GM19468 (cell line): ENCODE measurements around the gene DCC.

Source experiments
- ATAC-seq: cut with Tn5 transposase; IDR thresholded peaks from one replicate; pipeline ENCODE4 v1.9.1; 2021; ENCODE audit warnings: mild to moderate bottlenecking, moderate library complexity, moderate number of reproducible peaks; ENCODE audit not compliant: unreplicated experiment; ENCODE audit errors: extremely low read depth

The DCC gene

DNA sequence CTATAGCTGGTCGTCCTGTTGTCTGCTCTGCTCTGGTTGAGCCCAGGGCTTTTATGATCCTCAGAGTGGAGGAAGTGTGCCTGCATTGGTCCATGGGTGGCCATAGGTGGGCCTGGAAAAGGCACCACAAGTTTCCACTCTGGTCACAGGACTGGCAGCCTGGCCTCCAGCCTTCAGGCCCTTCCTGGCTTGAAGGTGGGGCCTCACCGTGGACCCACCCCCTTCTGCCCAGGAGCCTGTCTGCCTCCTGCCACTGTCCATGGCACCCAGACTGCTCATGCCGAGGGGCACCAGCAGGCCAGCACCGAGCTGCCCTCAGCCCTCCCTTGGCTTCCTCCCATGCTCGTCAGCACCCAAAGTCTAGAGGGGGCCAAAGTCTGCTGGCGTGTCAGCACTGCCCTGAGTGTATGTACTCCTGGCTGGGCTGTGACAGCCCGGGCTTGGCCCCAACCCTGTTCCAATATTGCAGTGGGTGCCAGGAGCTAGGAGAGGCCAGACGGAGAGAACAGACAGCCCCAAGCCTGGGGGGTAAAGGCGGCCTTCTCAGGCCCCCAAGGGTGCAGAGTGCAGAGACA lies 529.4 kb downstream of the DCC start:
- no peak for ATAC-seq

DNA sequence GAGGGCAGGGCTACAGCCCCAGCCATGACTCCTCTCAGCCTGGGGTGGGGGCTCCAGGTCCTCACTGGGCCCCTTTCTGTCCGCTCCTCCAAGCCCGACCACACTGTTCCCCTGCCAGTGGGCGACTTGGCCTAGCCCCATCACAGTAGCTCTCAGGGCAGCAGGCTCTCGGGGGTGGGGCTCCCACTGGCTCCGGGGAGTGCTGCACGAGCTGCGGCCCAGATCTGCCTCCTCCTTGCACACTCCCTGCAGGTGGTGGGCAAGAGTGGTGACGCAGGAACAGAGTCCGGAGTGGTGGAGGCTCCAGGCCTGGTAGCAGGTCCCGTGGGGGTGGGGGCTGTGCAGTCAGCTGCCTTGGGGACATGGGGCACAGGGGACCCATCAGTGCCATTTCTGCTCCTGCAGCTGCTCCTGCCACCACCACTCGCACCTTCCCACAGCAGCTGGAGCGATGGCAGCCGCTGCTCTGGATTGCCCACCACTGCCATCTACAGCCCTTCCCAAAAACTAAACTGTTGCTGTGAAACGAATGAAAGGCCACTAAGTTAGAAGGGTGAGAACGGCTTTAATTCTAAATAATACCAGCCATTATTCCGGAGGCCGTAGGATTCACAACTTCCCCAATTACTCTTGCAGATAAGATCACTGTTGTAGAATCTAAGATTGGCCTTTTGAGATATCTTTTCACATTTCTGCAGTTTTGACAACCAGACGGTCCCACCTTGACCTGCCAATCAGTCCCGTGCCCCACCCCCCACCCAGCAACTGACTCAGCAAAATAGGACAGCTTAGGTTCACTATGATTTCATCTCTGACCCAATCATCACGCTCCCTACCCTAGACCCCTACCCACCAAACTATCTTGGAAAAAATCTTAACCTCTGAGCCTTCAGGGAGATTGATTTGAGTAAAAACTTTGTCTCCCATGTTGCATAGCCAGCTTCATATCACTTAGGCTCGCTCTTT lies 530.2 kb downstream of the DCC start:
- no peak for ATAC-seq

- ATAC-seq = no peak
Measured at GRCh38 chr18:52874774-52875173, 534.8 kb downstream of the DCC start.

GRCh38 chr18:52875725-52876124 lies 535.7 kb downstream of the DCC start:
- no peak for ATAC-seq

DNA sequence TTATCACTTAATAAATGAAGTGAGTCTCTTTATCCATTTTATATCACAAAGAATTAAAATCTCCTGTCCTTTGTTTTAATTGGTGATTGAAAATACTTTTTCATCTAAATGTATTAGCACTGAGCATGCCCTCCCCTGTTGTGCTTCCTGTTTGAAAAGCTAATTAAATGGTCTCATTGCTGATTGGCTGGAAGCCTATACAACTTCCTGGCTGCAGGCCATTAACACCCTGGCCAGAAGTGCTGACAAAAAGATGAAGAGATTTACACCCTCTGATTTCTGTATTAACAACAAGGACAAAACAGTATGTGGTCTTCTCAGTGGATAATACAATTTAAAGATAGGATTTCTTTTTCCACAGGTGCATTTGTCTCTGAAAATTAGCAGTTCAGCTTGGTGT lies 548.0 kb downstream of the DCC start:
- no peak for ATAC-seq

- no peak for ATAC-seq
Measured at GRCh38 chr18:52894801-52895200, 554.8 kb downstream of the DCC start.

DNA sequence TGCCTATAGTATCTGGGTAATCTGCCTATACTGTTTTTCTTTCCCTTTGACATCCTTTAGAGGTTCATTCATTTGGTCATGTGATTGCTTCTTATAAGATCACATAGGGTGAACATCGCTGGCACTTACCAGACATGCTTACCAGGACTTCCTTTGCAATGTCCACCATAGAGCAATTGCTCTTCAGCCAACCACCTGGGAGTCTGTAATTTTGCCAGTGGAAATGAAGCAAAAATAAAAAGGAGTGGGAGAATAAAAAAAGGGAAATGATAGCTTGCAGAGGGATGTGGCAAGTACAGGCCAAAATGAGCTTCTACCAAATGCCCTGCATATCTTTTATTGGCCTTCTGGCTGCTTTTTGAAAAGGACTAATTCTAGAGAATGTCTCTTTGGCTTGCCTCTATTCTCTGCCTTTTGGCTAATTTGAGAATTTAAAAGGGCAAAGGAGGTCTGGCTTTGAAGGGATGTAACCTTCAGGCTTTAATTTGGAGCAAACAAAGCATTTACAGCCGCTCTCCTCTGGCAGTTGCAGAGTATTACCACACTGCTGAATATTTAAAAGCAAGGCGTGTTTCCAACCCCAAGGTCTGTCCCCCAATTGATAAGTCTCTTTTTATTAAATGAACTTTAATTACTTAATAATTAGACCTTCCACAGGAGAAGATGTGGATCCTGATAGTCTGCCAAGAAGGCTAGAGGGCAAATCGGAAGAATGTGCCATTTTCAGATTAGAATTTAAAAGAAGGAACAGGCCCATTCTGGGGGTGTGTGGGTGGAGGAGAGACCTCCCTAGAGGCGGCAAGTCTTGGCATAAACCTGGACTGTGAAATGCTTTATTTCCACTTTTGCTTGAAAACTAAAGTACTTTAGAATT lies 557.9 kb downstream of the DCC start:
- no peak for ATAC-seq

DNA sequence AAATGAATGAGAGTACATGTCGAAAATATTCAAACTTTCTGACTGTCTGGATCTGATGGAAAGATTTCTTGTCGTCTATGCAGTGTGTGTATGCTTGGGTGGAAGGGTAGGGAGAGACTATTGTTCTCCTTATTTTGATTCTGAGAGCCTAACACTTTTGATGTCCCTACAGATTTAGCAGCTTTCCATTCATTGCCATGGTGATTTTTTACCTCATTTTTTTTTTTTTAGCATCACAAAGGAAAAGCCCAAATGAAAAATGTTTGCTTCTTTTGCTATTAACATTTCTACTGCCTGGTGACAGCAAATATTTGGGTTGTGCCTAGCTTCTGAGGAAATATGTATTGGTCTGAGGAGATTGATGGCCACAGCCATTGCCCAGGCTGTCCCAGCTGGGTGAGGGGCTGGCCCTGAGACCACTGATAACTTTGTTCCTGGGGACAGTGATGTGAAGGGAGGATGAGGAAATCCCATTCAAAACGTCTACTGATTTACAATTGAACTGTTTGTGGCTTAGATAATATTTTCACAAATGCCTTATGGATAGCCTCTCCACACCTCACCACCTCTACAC lies 558.6 kb downstream of the DCC start:
- no peak for ATAC-seq

DNA sequence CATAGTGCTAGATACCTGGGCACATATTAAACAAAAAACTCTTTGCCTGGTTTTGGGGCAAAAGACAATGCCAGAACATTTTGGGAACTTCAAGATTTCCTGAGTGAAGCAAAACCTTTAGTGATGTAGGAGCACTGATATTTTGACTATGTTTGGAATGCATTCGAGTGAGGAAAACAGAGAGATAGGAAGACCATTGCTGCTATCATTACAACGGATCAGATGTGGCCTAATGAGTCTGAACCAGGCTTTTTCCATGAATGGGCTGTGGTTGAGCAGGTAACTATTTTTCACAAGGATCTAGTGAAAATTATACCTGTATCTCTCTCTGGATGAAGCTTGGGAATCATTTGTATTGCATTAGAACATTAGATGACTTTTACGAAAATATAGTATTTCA lies 562.2 kb downstream of the DCC start:
- ATAC-seq = no peak

GRCh38 chr18:52903857-52904256 lies 563.9 kb downstream of the DCC start:
- ATAC-seq = no peak

DNA sequence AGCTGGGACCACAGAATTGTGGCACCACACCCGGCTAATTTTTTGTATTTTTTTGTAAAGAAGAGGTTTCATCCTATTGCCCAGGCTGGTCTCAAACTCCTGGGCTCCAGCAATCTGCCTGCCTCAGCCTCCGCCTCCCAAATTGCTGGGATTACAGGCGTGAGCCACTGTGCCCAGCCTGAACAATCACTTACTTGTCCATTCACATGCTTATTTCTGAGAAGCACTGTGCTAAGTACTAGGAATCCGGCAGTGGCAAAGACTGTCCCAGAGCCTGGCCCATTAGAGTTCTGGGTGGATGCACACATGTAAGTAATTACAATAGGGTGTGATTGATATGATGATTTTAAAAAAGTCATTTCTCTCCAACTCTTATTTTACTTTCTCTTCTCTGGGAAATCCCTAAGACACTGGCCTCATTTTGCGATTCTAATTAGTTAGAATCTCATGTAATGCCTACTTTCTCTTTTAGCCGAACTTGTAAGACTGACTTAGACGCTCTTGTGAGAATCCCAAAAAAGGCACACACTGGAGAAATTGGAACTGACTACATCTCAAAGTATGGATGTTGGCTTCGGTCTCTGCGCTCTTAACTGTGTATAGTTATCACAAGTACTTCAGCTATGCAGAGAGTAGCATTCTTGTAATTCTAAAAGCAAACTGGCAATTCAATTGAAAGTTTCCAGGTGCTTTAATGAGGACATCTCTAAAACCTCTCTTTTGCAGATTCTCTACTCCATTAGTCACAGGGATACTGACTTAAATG lies 567.7 kb downstream of the DCC start:
- ATAC-seq = no peak

DNA sequence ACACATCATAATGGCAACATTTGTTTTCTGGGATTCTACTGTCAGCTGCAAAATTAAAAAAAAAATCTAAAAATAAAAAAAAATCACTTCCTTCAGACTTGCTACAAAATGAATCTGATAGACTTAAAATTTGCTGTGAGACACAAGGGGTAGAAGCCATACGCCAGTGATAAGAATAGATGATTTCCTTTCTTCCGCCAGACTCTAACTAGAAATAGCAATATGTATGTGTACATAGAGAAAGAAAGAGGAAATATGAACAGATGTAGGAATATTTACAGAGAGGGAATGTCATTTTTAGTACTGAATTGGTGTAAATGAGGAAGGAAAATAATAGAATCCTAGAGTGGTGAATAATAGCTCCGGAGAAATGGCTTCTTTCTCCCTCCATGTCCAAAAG lies 574.2 kb downstream of the DCC start:
- ATAC-seq = no peak

- no peak for ATAC-seq
Measured at GRCh38 chr18:52920665-52921064, 580.7 kb downstream of the DCC start.

- ATAC-seq = no peak
Measured at GRCh38 chr18:52933356-52933755, 593.4 kb downstream of the DCC start.

GRCh38 chr18:52936931-52937330 lies 596.9 kb downstream of the DCC start:
- ATAC-seq = no peak

- no peak for ATAC-seq
Measured at GRCh38 chr18:52937840-52938239, 597.8 kb downstream of the DCC start.

GRCh38 chr18:52945552-52945951 lies 605.6 kb downstream of the DCC start:
- no peak for ATAC-seq

- no peak for ATAC-seq
Measured at GRCh38 chr18:52948868-52949444, 609.0 kb downstream of the DCC start.

DNA sequence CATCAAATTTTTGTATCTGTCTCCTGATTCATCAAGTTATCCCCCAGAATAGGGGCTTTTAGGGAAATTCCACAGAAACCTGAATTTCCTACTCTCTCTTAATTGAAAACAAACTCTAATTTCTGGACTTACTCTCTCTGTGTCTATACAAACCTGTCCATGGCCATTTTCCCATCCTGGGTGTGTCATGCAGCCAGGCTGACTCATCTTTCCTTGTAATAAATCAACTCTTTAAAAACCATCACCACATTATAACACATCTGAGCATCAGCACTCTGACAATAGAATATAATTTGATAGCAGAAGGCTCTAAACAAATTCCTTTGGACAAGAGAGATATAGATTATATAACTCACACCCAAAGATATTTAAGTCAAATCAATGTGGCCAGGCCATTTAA lies 610.2 kb downstream of the DCC start:
- no peak for ATAC-seq
